K562 (cell line): ENCODE results near the gene COX7A2. TPM values are rescaled to one million over a fixed set of nuclear protein-coding genes. Genes with fewer than 3 reads are reported as not detected.
A peak's percentile ranks its signal among the peaks of the same experiment; 100 is the strongest.

Source experiments
- ATAC-seq: fragments of 200-7000 bp; cut with Tn5 transposase; 3 replicates; pipeline ENCODE4 v1.9.1; 2020; ENCODE audit warnings: moderate library complexity
- BruUV-seq: library from RNA; stranded (reverse); fragments of 400-500 nt; replicated peaks from 2 replicates; lab custom pipeline; 2021; lab: Mats Ljungman, UMichigan
- CTCF ChIA-PET: fragments of 300-600 bp; formaldehyde crosslinking; extraction: SDS; loops from one replicate; lab custom pipeline; 2021; ENCODE audit warnings: low intra/inter-chr PET ratio; lab: Yijun Ruan, JAX
- POLR2A ChIA-PET: fragments of 300-600, 350-650 bp; sonication (Branson Sonifier 250); formaldehyde crosslinking; extraction: SDS; loops from one replicate; lab custom pipeline; 2021; ENCODE audit warnings: antibody characterized with exemption, inconsistent platforms; lab: Yijun Ruan, JAX
- DNase-seq, 4 experiments: peaks; one replicate each; pipeline versions ENCODE4 v3.0.0 to v3.0.0-alpha.2; 2011 to 2018; ENCODE audit warnings: low spot score in 3 of 4, mixed read lengths in 3 of 4; ENCODE audit errors: extremely low read depth in 1 of 4
- FAIRE-seq: peaks from 2 replicates; lab custom pipeline; 2011; peaks lifted over from hg19 to GRCh38; lab: Jason Lieb, UNC
- H2AFZ ChIP-seq: 2 replicates; pipeline ENCODE4 v1.6.0; 2011; ENCODE audit warnings: low read depth, low read length, control low read depth, inconsistent platforms
- H3K27ac ChIP-seq: fragments of 200-600 bp; 3 replicates; pipeline ENCODE4 v1.8.0; 2011; ENCODE audit warnings: low read depth, mild to moderate bottlenecking, control low read depth, inconsistent platforms, low read length, moderate library complexity, mixed read lengths; ENCODE audit errors: extremely low read depth
- H3K27me3 ChIP-seq, 2 experiments: fragments of 300-600 bp in 1 of 2; 2 replicates in 1 of 2; 3 replicates in 1 of 2; pipeline versions ENCODE4 v1.6.0 to v1.8.0; 2011; ENCODE audit warnings: inconsistent platforms in 2 of 2, low read length in 2 of 2, mild to moderate bottlenecking in 1 of 2, mixed read lengths in 1 of 2, moderate library complexity in 1 of 2; ENCODE audit not compliant: control insufficient read depth in 2 of 2, insufficient read depth in 2 of 2
- H3K36me3 ChIP-seq: fragments of 300-600 bp; 3 replicates; pipeline ENCODE4 v1.8.0; 2011; ENCODE audit warnings: mild to moderate bottlenecking, low read length, inconsistent platforms; ENCODE audit not compliant: control insufficient read depth, insufficient read depth
- H3K4me1 ChIP-seq, 2 experiments: fragments of 200-600 bp in 1 of 2; replicated peaks in 1 of 2; 2 replicates in 1 of 2; 3 replicates in 1 of 2; pipeline versions ENCODE4 v1.5.1 to v1.8.0; 2011; ENCODE audit warnings: inconsistent platforms in 2 of 2, low read length in 2 of 2, mild to moderate bottlenecking in 1 of 2, mixed read lengths in 1 of 2, moderate library complexity in 1 of 2; ENCODE audit not compliant: control insufficient read depth in 2 of 2, insufficient read depth in 2 of 2
- H3K4me2 ChIP-seq: 2 replicates; pipeline ENCODE4 v1.6.1; 2011; ENCODE audit warnings: low read length, control low read depth, inconsistent platforms, mixed read lengths; ENCODE audit not compliant: insufficient read depth
- H3K4me3 ChIP-seq: fragments of 200-600 bp; sonication (generic), shearing (Covaris generic); 2 replicates; pipeline ENCODE4 v1.5.1; 2016; ENCODE audit warnings: control low read depth, inconsistent platforms
- H3K79me2 ChIP-seq: fragments of 200-600 bp; 3 replicates; pipeline ENCODE4 v1.8.0; 2011; ENCODE audit warnings: low read length, inconsistent platforms; ENCODE audit not compliant: control insufficient read depth, insufficient read depth
- H3K9ac ChIP-seq, 2 experiments: 2 replicates each; pipeline versions ENCODE4 v1.6.0 to v1.6.1; 2011; ENCODE audit warnings: low read depth in 2 of 2, low read length in 2 of 2, control low read depth in 1 of 2, inconsistent platforms in 1 of 2, mild to moderate bottlenecking in 1 of 2, mixed read lengths in 1 of 2; ENCODE audit not compliant: insufficient read depth in 1 of 2
- H3K9me1 ChIP-seq: one replicate; pipeline ENCODE4 v1.6.0; 2011; ENCODE audit warnings: inconsistent platforms, mild to moderate bottlenecking, low read length, moderate library complexity; ENCODE audit not compliant: control insufficient read depth, insufficient read depth
- H3K9me3 ChIP-seq: replicated peaks from 2 replicates; pipeline ENCODE4 v1.5.1; 2011; ENCODE audit warnings: low read depth, low read length, inconsistent platforms; ENCODE audit not compliant: control insufficient read depth, insufficient read depth
- H4K20me1 ChIP-seq: replicated peaks from 2 replicates; pipeline ENCODE4 v1.6.1; 2011; ENCODE audit warnings: low read length, inconsistent platforms, mixed read lengths; ENCODE audit not compliant: control insufficient read depth, insufficient read depth
- HNRNPLL ChIP-seq: fragments of 200-400 bp; formaldehyde crosslinking; IDR thresholded peaks from 2 replicates; pipeline ENCODE4 v1.6.1; 2017; ENCODE audit warnings: low read length, low read depth, mild to moderate bottlenecking; ENCODE audit not compliant: poor library complexity, severe bottlenecking
- KLF1 ChIP-seq: fragments of 450-650 bp; IDR thresholded peaks from 2 replicates; pipeline ENCODE4 v1.6.1; 2016; ENCODE audit warnings: missing genetic modification characterization, missing compliant biosample characterization
- PTBP1 ChIP-seq: fragments of 200-400 bp; formaldehyde crosslinking; IDR thresholded peaks from 2 replicates; pipeline ENCODE4 v1.6.1; 2017; ENCODE audit warnings: low read depth, low read length
- ZNF76 ChIP-seq: fragments of 250-450 bp; sonication (Bioruptor Pico); IDR thresholded peaks from 2 replicates; pipeline ENCODE4 v1.4.0; 2020; ENCODE audit warnings: mild to moderate bottlenecking, moderate library complexity, borderline replicate concordance
- WGBS: fragments of 100-300 bp; shearing (Covaris generic); methylation state at CpG from one replicate; pipeline ENCODE4 v1.1.6; 2016; ENCODE audit warnings: low coverage, mixed read lengths; ENCODE audit not compliant: insufficient coverage; ENCODE audit errors: missing lambda C conversion rate; 5-methylcytosine and 5-hydroxymethylcytosine counted together
- in situ Hi-C: fragments of 300-500 bp; cut with MboI; formaldehyde crosslinking; loops from 4 replicates; pipeline ENCODE4 v1.15.0; 2018; ENCODE audit warnings: inconsistent platforms, mixed read lengths
- intact Hi-C: fragments of 100-400 bp; cut with micrococcal nuclease; formaldehyde crosslinking; loops from 2 replicates; pipeline ENCODE4 v1.14.2; 2022
- polyA plus RNA-seq, 8 experiments: library from polyadenylated mRNA; depleted of rRNA in 4 of 8; stranded (reverse) in 5 of 8; unstranded in 3 of 8; fragments of >200 nt; fragmentation: Nextera tagmentation in 2 of 8; fragmentation: Illumina TruSeq in 1 of 8; extraction: Ambion mirVana in 2 of 8; extraction: Trizol in 1 of 8; gene quantifications; 2 replicates each; pipeline versions ENCODE4 v1.2.1 to v1.2.3, GENCODE V29; 2011 to 2014; ENCODE audit warnings: inconsistent platforms in 1 of 8, missing spikeins in 1 of 8
- total RNA-seq, 7 experiments: library from RNA; depleted of rRNA in 6 of 7; stranded (reverse); fragments of >200 nt in 6 of 7; fragmentation: Illumina TruSeq in 2 of 7; extraction: Trizol in 2 of 7; gene quantifications; 2 replicates each; pipeline versions ENCODE4 v1.2.1 to v1.2.3, GENCODE V29; 2011 to 2021; ENCODE audit warnings: low replicate concordance in 1 of 7
- TF ChIP-seq, protein P1 (sequence below): IDR thresholded peaks from 2 replicates; pipeline ENCODE4 v1.6.1; 2011; ENCODE audit warnings: borderline replicate concordance, low read depth, mild to moderate bottlenecking, moderate library complexity, low read length; ENCODE audit not compliant: insufficient read depth, poor library complexity, severe bottlenecking
- TF ChIP-seq, protein P2 (sequence below): fragments of 450-650 bp; formaldehyde crosslinking; IDR thresholded peaks from 2 replicates; pipeline ENCODE4 v1.4.0; 2020; ENCODE audit warnings: mild to moderate bottlenecking, mixed read lengths
- TF ChIP-seq, protein P3 (sequence below): fragments of 450-650 bp; formaldehyde crosslinking; IDR thresholded peaks from 2 replicates; pipeline ENCODE4 v1.4.0; 2022; ENCODE audit warnings: missing genetic modification characterization

The COX7A2 gene
- total and polyA plus RNA-seq, 9 of the 15 experiments (the other 6 are each of a cell fraction or from before 2014, with no cell fraction given) = 234 to 2,216 (median 585) TPM

DNA sequence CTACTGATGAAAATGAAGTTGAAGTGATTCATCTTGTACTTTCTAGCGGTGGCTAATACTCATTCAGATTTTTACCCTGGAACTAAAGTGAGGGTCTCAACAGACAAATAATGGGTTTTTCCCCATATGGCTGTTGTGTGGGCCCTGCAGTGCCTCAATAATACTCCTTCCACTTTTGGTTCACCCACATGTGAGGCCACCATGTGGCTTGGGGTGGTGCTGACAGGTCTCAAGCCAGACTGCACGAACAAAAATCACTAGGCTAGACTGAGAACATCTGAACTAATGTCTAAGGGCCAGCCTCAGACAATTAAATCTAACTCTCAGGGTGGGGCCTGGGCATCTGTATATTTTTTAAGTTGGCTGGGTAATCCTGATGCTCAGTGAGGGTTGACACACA is 29.9 kb downstream of the COX7A2 start:
- CTCF ChIA-PET = no interaction called here
- intact Hi-C loops = loop anchor here (5.0 kb wide), 1 partner anchor 1121 kb away; no protein-coding TSS in a partner anchor
- no peaks in the 10 kb centered on the region for H3K36me3 ChIP-seq
- no peak overlapping the region for H3K4me3 ChIP-seq
- H3K9ac ChIP-seq = no peak overlapping the region
- H3K79me2 ChIP-seq = no peaks in the 10 kb centered on the region
- no peaks in the 10 kb centered on the region for H3K9me1 ChIP-seq
- WGBS = 0% methylated on average over 2 of the region's 2 CpGs
- no peak overlapping the region for H3K27ac ChIP-seq
- H3K4me1 ChIP-seq = no peaks in the 10 kb centered on the region
- no peak for TF ChIP-seq KLF1 (tag)
- TF ChIP-seq, protein P1, sequence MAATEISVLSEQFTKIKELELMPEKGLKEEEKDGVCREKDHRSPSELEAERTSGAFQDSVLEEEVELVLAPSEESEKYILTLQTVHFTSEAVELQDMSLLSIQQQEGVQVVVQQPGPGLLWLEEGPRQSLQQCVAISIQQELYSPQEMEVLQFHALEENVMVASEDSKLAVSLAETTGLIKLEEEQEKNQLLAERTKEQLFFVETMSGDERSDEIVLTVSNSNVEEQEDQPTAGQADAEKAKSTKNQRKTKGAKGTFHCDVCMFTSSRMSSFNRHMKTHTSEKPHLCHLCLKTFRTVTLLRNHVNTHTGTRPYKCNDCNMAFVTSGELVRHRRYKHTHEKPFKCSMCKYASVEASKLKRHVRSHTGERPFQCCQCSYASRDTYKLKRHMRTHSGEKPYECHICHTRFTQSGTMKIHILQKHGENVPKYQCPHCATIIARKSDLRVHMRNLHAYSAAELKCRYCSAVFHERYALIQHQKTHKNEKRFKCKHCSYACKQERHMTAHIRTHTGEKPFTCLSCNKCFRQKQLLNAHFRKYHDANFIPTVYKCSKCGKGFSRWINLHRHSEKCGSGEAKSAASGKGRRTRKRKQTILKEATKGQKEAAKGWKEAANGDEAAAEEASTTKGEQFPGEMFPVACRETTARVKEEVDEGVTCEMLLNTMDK = peak; percentile 78
- TF ChIP-seq, all 486 proteins: peak for 1
- in situ Hi-C loops = loop anchor here (5.0 kb wide), 1 partner anchor 1476 kb away; no protein-coding TSS in a partner anchor
- H2AFZ ChIP-seq = no peak overlapping the region
- no peak for DNase-seq
- H3K27me3 ChIP-seq = no peaks in the 10 kb centered on the region
- H4K20me1 ChIP-seq = no peaks in the 10 kb centered on the region
- no peak for FAIRE-seq
- ATAC-seq = peak; percentile 79
- POLR2A ChIA-PET = no interaction called here
- BruUV-seq = no TSS peak
- H3K4me2 ChIP-seq = no peak overlapping the region
- no peaks in the 10 kb centered on the region for H3K9me3 ChIP-seq

DNA sequence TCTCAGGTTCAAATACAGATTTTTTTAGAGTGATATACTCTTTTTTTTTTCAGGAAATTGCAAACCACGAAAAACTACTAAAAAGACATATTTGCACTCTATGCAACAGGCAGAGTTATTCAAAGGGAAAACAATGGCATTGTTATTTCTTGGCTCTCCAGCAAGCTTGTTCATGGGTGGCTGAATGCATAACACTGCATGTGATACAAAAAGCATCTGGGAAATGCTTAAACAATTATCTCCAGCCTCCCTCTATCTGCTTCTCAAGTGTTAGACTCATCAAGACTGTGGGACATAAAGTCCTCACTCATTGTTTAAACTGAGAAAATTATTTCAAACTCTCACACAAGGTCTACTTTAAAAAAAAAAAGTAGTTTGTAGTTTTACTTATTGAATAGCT is 30.5 kb downstream of the COX7A2 start:
- H3K9ac ChIP-seq = no peak overlapping the region
- CTCF ChIA-PET = no interaction called here
- H4K20me1 ChIP-seq = no peaks in the 10 kb centered on the region
- H2AFZ ChIP-seq = no peak overlapping the region
- 0% methylated on average over 1 of the region's 1 CpG for WGBS
- no peak overlapping the region for H3K4me3 ChIP-seq
- no peaks in the 10 kb centered on the region for H3K36me3 ChIP-seq
- no peak for DNase-seq
- H3K9me1 ChIP-seq = no peaks in the 10 kb centered on the region
- in situ Hi-C loops = loop anchor here (5.0 kb wide), 1 partner anchor 1476 kb away; no protein-coding TSS in a partner anchor
- no peak overlapping the region for H3K27ac ChIP-seq
- no peaks in the 10 kb centered on the region for H3K79me2 ChIP-seq
- H3K4me2 ChIP-seq = no peak overlapping the region
- BruUV-seq = no TSS peak
- intact Hi-C loops = loop anchor here (5.0 kb wide), 1 partner anchor 1121 kb away; no protein-coding TSS in a partner anchor
- FAIRE-seq = no peak
- H3K27me3 ChIP-seq = peaks cover 0 to 3% of the 10 kb centered on the region in 2 experiments; a peak in 3 of 5 replicates
- no peaks in the 10 kb centered on the region for H3K4me1 ChIP-seq
- POLR2A ChIA-PET = no interaction called here
- ATAC-seq = no peak
- H3K9me3 ChIP-seq = no peaks in the 10 kb centered on the region
- TF ChIP-seq, protein P2, sequence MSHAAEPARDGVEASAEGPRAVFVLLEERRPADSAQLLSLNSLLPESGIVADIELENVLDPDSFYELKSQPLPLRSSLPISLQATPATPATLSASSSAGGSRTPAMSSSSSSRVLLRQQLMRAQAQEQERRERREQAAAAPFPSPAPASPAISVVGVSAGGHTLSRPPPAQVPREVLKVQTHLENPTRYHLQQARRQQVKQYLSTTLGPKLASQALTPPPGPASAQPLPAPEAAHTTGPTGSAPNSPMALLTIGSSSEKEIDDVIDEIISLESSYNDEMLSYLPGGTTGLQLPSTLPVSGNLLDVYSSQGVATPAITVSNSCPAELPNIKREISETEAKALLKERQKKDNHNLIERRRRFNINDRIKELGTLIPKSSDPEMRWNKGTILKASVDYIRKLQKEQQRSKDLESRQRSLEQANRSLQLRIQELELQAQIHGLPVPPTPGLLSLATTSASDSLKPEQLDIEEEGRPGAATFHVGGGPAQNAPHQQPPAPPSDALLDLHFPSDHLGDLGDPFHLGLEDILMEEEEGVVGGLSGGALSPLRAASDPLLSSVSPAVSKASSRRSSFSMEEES (CRISPR knock-in tag) = no peak
- TF ChIP-seq ZNF76 (no peak), PTBP1 (no peak), HNRNPLL (no peak)
- TF ChIP-seq, protein P3, sequence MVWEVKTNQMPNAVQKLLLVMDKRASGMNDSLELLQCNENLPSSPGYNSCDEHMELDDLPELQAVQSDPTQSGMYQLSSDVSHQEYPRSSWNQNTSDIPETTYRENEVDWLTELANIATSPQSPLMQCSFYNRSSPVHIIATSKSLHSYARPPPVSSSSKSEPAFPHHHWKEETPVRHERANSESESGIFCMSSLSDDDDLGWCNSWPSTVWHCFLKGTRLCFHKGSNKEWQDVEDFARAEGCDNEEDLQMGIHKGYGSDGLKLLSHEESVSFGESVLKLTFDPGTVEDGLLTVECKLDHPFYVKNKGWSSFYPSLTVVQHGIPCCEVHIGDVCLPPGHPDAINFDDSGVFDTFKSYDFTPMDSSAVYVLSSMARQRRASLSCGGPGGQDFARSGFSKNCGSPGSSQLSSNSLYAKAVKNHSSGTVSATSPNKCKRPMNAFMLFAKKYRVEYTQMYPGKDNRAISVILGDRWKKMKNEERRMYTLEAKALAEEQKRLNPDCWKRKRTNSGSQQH = no peak
